ENCODE results near the gene UPB1. TPM values are rescaled to one million over a fixed set of nuclear protein-coding genes. Genes with fewer than 3 reads are reported as not detected.

UPB1 gene
- total and polyA plus RNA-seq, 10 of the 15 experiments (the other 5 are each of a cell fraction or from before 2014, with no cell fraction given) = 0.89 to 20.5 (median 3.1) TPM

DNA sequence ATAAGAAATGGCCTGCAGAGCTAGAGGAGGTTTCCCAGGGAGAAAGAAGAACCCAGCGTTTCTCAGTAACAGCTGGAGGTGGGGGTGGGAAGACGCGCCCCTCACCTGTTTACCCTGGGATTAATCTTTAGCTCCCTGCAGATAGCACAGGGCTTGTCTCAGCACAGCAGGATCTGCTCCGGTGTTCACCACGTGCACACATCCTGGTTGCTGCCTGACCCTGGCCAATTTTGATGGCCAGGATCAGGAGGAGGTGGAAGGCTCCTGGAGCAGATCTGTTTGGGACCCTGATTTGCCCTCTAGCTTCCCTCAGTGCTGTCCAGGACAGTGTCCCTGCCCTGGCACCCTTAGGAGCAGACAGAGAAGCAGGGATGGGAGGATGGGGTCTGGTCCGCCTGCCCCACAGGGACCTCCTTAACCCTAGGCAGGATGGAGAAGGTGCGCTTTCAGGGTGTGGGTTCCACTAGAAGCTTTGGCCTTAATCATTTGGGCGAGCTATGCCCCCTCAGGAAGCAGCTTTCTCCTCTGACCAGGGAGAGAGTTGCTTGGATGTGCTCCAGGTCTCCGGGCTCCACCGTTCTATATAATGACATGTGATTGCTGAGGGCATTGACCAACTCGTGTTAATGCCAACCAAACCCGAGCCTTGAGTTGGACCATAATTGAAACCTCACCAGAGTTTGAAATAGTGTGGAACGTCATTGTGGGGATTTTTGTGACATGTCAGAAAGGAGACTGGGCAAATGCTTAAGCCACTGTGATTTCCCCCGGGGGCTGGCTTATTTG lies 19.3 kb downstream of the UPB1 start (continued):
- no peak for TF ChIP-seq ZBTB11 (CRISPR knock-in tag; IDR thresholded peaks at IDR 0.05)
- no peak for TF ChIP-seq ZNF217 (IDR thresholded peaks at IDR 0.05)
- TF ChIP-seq, protein P1, sequence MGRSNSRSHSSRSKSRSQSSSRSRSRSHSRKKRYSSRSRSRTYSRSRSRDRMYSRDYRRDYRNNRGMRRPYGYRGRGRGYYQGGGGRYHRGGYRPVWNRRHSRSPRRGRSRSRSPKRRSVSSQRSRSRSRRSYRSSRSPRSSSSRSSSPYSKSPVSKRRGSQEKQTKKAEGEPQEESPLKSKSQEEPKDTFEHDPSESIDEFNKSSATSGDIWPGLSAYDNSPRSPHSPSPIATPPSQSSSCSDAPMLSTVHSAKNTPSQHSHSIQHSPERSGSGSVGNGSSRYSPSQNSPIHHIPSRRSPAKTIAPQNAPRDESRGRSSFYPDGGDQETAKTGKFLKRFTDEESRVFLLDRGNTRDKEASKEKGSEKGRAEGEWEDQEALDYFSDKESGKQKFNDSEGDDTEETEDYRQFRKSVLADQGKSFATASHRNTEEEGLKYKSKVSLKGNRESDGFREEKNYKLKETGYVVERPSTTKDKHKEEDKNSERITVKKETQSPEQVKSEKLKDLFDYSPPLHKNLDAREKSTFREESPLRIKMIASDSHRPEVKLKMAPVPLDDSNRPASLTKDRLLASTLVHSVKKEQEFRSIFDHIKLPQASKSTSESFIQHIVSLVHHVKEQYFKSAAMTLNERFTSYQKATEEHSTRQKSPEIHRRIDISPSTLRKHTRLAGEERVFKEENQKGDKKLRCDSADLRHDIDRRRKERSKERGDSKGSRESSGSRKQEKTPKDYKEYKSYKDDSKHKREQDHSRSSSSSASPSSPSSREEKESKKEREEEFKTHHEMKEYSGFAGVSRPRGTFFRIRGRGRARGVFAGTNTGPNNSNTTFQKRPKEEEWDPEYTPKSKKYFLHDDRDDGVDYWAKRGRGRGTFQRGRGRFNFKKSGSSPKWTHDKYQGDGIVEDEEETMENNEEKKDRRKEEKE (IDR thresholded peaks at IDR 0.05) = no peak
- TF ChIP-seq, protein P2, sequence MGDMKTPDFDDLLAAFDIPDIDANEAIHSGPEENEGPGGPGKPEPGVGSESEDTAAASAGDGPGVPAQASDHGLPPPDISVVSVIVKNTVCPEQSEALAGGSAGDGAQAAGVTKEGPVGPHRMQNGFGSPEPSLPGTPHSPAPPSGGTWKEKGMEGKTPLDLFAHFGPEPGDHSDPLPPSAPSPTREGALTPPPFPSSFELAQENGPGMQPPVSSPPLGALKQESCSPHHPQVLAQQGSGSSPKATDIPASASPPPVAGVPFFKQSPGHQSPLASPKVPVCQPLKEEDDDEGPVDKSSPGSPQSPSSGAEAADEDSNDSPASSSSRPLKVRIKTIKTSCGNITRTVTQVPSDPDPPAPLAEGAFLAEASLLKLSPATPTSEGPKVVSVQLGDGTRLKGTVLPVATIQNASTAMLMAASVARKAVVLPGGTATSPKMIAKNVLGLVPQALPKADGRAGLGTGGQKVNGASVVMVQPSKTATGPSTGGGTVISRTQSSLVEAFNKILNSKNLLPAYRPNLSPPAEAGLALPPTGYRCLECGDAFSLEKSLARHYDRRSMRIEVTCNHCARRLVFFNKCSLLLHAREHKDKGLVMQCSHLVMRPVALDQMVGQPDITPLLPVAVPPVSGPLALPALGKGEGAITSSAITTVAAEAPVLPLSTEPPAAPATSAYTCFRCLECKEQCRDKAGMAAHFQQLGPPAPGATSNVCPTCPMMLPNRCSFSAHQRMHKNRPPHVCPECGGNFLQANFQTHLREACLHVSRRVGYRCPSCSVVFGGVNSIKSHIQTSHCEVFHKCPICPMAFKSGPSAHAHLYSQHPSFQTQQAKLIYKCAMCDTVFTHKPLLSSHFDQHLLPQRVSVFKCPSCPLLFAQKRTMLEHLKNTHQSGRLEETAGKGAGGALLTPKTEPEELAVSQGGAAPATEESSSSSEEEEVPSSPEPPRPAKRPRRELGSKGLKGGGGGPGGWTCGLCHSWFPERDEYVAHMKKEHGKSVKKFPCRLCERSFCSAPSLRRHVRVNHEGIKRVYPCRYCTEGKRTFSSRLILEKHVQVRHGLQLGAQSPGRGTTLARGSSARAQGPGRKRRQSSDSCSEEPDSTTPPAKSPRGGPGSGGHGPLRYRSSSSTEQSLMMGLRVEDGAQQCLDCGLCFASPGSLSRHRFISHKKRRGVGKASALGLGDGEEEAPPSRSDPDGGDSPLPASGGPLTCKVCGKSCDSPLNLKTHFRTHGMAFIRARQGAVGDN (IDR thresholded peaks at IDR 0.05) = peak; percentile 95
- peak; percentile 55 to 58; a peak in 3 of 4 replicates for TF ChIP-seq BHLHE40 (IDR thresholded peaks at IDR 0.05; ENCODE audit: borderline replicate concordance in 1 of 2, low read depth in 2 of 2, low read length in 1 of 2)
- TF ChIP-seq SUZ12 (IDR thresholded peaks at IDR 0.05; ENCODE audit: unreplicated experiment) = no peak
- TF ChIP-seq NR2F1 (conservative IDR thresholded peaks at IDR 0.05) = no peak
- TF ChIP-seq NFYA (IDR thresholded peaks at IDR 0.05; ENCODE audit: borderline replicate concordance, low read depth, low read length) = no peak
- no peak for TF ChIP-seq BRCA1 (IDR thresholded peaks at IDR 0.05; ENCODE audit: low read depth, low read length)
- TF ChIP-seq PBX3 (IDR thresholded peaks at IDR 0.05; ENCODE audit: insufficient replicate concordance, low read depth, low read length) = no peak
- TF ChIP-seq IKZF1 (conservative IDR thresholded peaks at IDR 0.05) = peak; percentile 48
- TF ChIP-seq ELK1 (IDR thresholded peaks at IDR 0.05; ENCODE audit: low read depth, low read length) = no peak
- no peak for TF ChIP-seq YBX1 (IDR thresholded peaks at IDR 0.05)
- TF ChIP-seq CBFB (IDR thresholded peaks at IDR 0.05; ENCODE audit: low read depth) = no peak
- TF ChIP-seq CHD1 (IDR thresholded peaks at IDR 0.05; ENCODE audit: low read depth, low read length) = no peak
- peak; percentile 40; the same call in 1 of the 2 replicates for TF ChIP-seq NFIC (IDR thresholded peaks at IDR 0.05; ENCODE audit: low read depth, low read length)

Data from GM12878 (cell line).